Adrenal gland (tissue), 19 donors: ENCODE measurements around the gene SMO. TPM values are rescaled to one million over a fixed set of nuclear protein-coding genes. Genes with fewer than 3 reads are reported as not detected.

Experiments
- DNase-seq, 7 donors: peaks; one replicate each; pipeline ENCODE4 v3.0.0-alpha.2; 2019 to 2020
- H3K27ac ChIP-seq, 5 donors: fragments of 200-600 bp; sonication (generic) in 4 of 5; 1 replicate in 3 of 5; 2 replicates in 2 of 5; pipeline versions ENCODE4 v1.5.1 to v1.8.0; 2016 to 2020; ENCODE audit warnings: mild to moderate bottlenecking in 1 of 5
- H3K27me3 ChIP-seq: fragments of 200-600 bp; 2 replicates; pipeline ENCODE4 v1.8.0; 2021
- H3K36me3 ChIP-seq, 2 donors: fragments of 200-600 bp; replicated peaks in 1 of 2; 1 replicate in 1 of 2; 2 replicates in 1 of 2; pipeline versions ENCODE4 v1.5.1 to v1.8.0; 2018 to 2022
- H3K4me1 ChIP-seq, 2 donors: fragments of 200-600 bp; replicated peaks in 1 of 2; 1 replicate in 1 of 2; 2 replicates in 1 of 2; pipeline versions ENCODE4 v1.5.1 to v1.8.0; 2018 to 2021
- H3K4me3 ChIP-seq, 4 donors: fragments of 200-600 bp; sonication (generic) in 3 of 4; one replicate each; pipeline ENCODE4 v1.5.1; 2016 to 2018
- H3K9me3 ChIP-seq, 3 donors: fragments of 200-600 bp; sonication (generic) in 1 of 3; replicated peaks in 1 of 3; 1 replicate in 2 of 3; 2 replicates in 1 of 3; pipeline versions ENCODE4 v1.5.1 to v1.8.0; 2016 to 2021
- CTCF ChIP-seq, 6 experiments: fragments of 450-650 bp in 4 of 6; fragments of 200-600 bp in 2 of 6; sonication (generic) in 1 of 6; IDR thresholded peaks; 1 replicate in 5 of 6; 2 replicates in 1 of 6; pipeline versions ENCODE4 v1.5.1 to v1.8.0; 2016 to 2021; ENCODE audit warnings: antibody characterized with exemption in 6 of 6, mild to moderate bottlenecking in 2 of 6, moderate library complexity in 1 of 6
- POLR2A ChIP-seq, 2 donors: fragments of 450-650 bp; IDR thresholded peaks; one replicate each; pipeline ENCODE4 v1.6.1; 2017; ENCODE audit warnings: antibody characterized with exemption in 2 of 2, mild to moderate bottlenecking in 2 of 2, moderate library complexity in 1 of 2
- WGBS, 4 donors: extraction: QIAGEN DNeasy Blood & Tissue Kit in 2 of 4; methylation state at CpG; one replicate each; pipeline versions ENCODE4 v1.1.5 to v1.1.7; 2013 to 2017; 5-methylcytosine and 5-hydroxymethylcytosine counted together
- intact Hi-C, 2 donors: fragments of 100-400 bp; cut with DNase I; formaldehyde crosslinking; loops; one replicate each; pipeline versions ENCODE4 v1.14.1 to v1.15.0; 2022 to 2023
- long read RNA-seq, 10 donors: library from polyadenylated mRNA in 3 of 10; unstranded in 2 of 10; stranded (forward) in 1 of 10; transcript quantifications; one replicate each; pipeline ENCODE4 v2.0.0 and lab custom pipeline, GENCODE V29; 2021 to 2026
- polyA plus RNA-seq, 3 donors: library from polyadenylated mRNA; stranded (reverse); fragments of 200-250 nt in 2 of 3; fragments of 350-450 nt in 1 of 3; fragmentation: Illumina TruSeq in 1 of 3; extraction: RNeasy Lipid Tissue Mini Kit (QIAGEN cat#74804) in 1 of 3; gene quantifications; one replicate each; pipeline ENCODE4 v1.2.3, GENCODE V29; 2013 to 2014
- total RNA-seq, 9 donors: library from RNA; depleted of rRNA in 4 of 9; stranded (reverse); fragments of >200 nt in 4 of 9; fragments of 120-200 nt in 1 of 9; fragmentation: NEBNext Ultra II Directional in 1 of 9; extraction: Animal tissue kit (Norgen Biotek cat#: 25700) in 1 of 9; gene quantifications; one replicate each; pipeline versions ENCODE4 v1.1.0 to v1.2.4, GENCODE V29; 2013 to 2023
- donor health status: healthy with polysubstance abuse.
- donor health status: Bipolar disorder and iron deficiency.
- donor health status: DM: yes; HTN: yes; CAD: no.
- donor health status: DM: no; HTN: no; CAD: no.
- donor health status: DM: no; HTN: no; CAD: no.
- donor health status: DM: yes; HTN: yes; CAD: no.

SMO gene
- total RNA-seq (10 to 100 TPM in 4 of 9 donors, 1 to 10 TPM in 5; 3.6 to 23.9 (median 9.8) TPM), polyA plus RNA-seq (10 to 100 TPM in 1 of 3 donors, 1 to 10 TPM in 2; 2.5 to 12.9 (median 8.0) TPM)
- long read RNA-seq, donor 1, result 0 reads
- long read RNA-seq, donor 2, result 0 reads
- long read RNA-seq, donor 3, result 0 reads
- long read RNA-seq, donor 4, partial matches to known transcripts, result 0 of 1 reads
- long read RNA-seq, donor 4, other reads (novel, unspliced or antisense), result 1 of 1 reads
- long read RNA-seq, donor 5, transcript SMO-201 (12 exons, 3,738 nt), result major isoform, 7 of 9 reads
- long read RNA-seq, donor 5, partial matches to known transcripts, result 1 of 9 reads
- long read RNA-seq, donor 5, other reads (novel, unspliced or antisense), result 1 of 9 reads
- long read RNA-seq, donor 6, result 0 reads
- long read RNA-seq, donor 7, partial matches to known transcripts, result 0 of 2 reads
- long read RNA-seq, donor 7, other reads (novel, unspliced or antisense), result 0 of 2 reads
- long read RNA-seq, donor 8, partial matches to known transcripts, result 0 of 1 reads
- long read RNA-seq, donor 8, other reads (novel, unspliced or antisense), result 0 of 1 reads
- long read RNA-seq, donor 9, result 0 reads
- long read RNA-seq, donor 10, partial matches to known transcripts, result 0 of 1 reads
- long read RNA-seq, donor 10, other reads (novel, unspliced or antisense), result 0 of 1 reads

- WGBS, 4 donors, result 0 to 1% (median 1%) methylated on average over 3 to 48 of the region's 48 CpGs
- TF ChIP-seq POLR2A (IDR thresholded peaks at IDR 0.05) (peak in 1 of 2 donors; percentile 11), CTCF (IDR thresholded peaks at IDR 0.05) (no peak)
- intact Hi-C loops, result no loop called here
- Histone ChIP-seq H3K9me3 (no peaks in the 10 kb centered on the region), H3K4me1 (peaks cover 0 to 4% of the 10 kb centered on the region in 2 donors), H3K27me3 (no peaks in the 10 kb centered on the region), H3K27ac (peak within 1 kb of the TSS in 1 of 5 donors; percentile 46), H3K4me3 (peak within 1 kb of the TSS; percentile 41 to 84 (median 58)), H3K36me3 (no peaks in the 10 kb centered on the region)
- DNase-seq, result peak in 4 of 7 donors; percentile 37 to 48 (median 42)
Observed at GRCh38 chr7:129188372-129188891, at the start of gene SMO. Gene SMO, plus strand, starts transcription at chr7:129188633. Its CDS starts 519 bp downstream, at chr7:129189152.

GRCh38 chr7:129143724-129144094 lies 44.7 kb upstream of the SMO start:
- Histone ChIP-seq H3K4me3 (peak overlapping the region in 1 of 4 donors; percentile 74), H3K4me1 (peaks cover 0 to 4% of the 10 kb centered on the region in 2 donors), H3K36me3 (no peaks in the 10 kb centered on the region), H3K27ac (no peak overlapping the region), H3K27me3 (no peaks in the 10 kb centered on the region), H3K9me3 (no peaks in the 10 kb centered on the region)
- intact Hi-C loops, result no loop called here
- 34 to 58% (median 47%) methylated on average over 10 of the region's 10 CpGs for WGBS, 4 donors
- DNase-seq, result no peak
- TF ChIP-seq CTCF (IDR thresholded peaks at IDR 0.05) (no peak), POLR2A (IDR thresholded peaks at IDR 0.05) (no peak)

GRCh38 chr7:129144095-129144833 lies 44.2 kb upstream of the SMO start, which contains the start of gene TSPAN33:
Gene TSPAN33, plus strand, starts transcription at chr7:129144707. Its CDS starts 274 bp downstream, at chr7:129144981.
- WGBS, 4 donors, result 1 to 5% (median 2%) methylated on average over 16 to 43 of the region's 43 CpGs

More at GRCh38 chr7:129144095-129144833, 44.2 kb upstream of the SMO start, which contains the start of gene TSPAN33:
- Histone ChIP-seq H3K9me3 (no peaks in the 10 kb centered on the region), H3K27me3 (no peaks in the 10 kb centered on the region), H3K4me3 (peak within 1 kb of the TSS in 2 of 4 donors; percentile 40 to 74), H3K4me1 (peaks cover 0 to 4% of the 10 kb centered on the region in 2 donors), H3K36me3 (no peaks in the 10 kb centered on the region), H3K27ac (peak within 1 kb of the TSS in 2 of 5 donors; percentile 13 to 34)
- peak; percentile 69 to 88 (median 77) for DNase-seq
- TF ChIP-seq CTCF (IDR thresholded peaks at IDR 0.05), result no peak
- no peak for TF ChIP-seq POLR2A (IDR thresholded peaks at IDR 0.05)
- intact Hi-C loops, result no loop called here
